ENCODE data around the gene LAMA2. TPM values are rescaled to one million over a fixed set of nuclear protein-coding genes. Genes with fewer than 3 reads are reported as not detected.
"Not testable (repeated sequence)": the region's sequence is repeated elsewhere in the genome, so short reads cannot be mapped to it uniquely, and the experiment has no call there.

LAMA2 gene
- total RNA-seq, 1 experiment from 2014 or later, result 0.18 TPM

- DNase-seq (ENCODE audit: low read depth), result no peak
Observed at GRCh38 chr6:129073691-129074395, 190.9 kb downstream of the LAMA2 start.

DNA sequence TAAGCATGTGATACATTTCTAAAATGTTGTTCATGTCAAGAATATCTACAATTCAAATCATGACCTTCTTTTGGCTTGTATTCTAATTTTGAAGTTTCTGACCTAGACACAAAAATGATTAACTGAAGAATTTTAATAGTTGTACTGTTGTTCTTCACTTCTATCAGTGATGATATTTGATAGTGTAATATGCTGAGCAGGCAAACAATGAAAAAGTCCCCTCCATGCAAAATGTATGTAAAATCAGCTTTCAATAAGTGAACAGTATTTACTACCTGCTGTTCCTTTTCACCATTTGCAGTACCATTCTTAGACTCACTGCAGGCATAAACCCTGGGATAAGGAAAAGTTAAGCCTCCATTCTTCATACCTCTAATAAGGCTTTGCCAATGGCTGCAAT lies 201.5 kb downstream of the LAMA2 start:
- no peak for DNase-seq (ENCODE audit: low read depth)

GRCh38 chr6:129088481-129088880 lies 205.5 kb downstream of the LAMA2 start:
- DNase-seq (ENCODE audit: low read depth), result not testable (repeated sequence)

DNA sequence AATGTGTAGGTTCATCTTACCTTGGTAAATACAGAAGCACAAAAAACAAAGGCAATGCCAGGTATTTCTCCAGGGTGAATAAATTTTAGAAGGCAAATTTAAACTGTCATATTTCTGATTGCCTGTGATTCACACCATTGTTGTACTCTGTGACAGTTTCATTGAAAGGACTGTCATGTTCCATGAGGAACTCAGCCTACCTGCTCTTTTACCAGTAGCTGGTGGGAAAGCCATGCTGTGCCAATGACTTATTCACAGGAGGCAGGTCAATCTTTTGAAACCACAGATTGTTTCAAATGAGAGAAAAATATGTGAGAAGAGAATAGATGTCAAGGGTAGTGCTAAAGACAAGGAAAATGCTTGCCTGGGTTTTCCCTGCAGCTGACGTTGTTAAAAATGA lies 206.4 kb downstream of the LAMA2 start:
- DNase-seq (ENCODE audit: low read depth), result no peak

GRCh38 chr6:129094147-129094546 lies 211.2 kb downstream of the LAMA2 start:
- DNase-seq (ENCODE audit: low read depth), result no peak

DNA sequence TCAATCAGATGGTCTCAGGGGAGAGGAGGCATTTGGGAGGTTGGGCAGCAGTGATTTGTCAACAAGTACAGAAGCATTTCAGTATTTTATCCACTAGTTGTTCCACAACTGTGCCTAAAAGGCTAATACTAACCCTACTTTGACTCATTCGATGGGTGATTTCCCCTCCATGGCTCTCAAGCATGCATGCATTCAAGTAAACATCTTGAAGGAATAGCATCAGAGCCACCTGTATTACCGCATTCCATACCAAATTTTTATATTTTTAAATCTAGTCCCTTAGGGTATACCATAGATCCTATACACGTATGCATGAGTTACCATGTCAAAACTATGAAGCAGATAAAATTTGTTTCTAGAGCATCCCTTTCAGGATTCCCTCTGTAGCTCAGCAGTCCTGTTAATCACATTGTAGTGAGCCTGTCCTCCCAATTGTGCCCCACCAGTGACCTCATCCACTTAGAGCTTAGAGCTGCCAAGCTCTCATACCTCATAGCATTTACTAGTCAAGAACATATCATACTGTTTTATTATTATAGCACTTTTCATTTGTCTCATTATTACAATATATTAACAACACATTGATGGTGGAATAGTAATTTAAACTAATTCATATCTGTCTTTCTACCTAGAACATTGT lies 213.8 kb downstream of the LAMA2 start:
- DNase-seq (ENCODE audit: low read depth), result no peak

GRCh38 chr6:129098061-129098553 lies 215.2 kb downstream of the LAMA2 start:
- no peak for DNase-seq (ENCODE audit: low read depth)

GRCh38 chr6:129099696-129100095 lies 216.8 kb downstream of the LAMA2 start:
- no peak for DNase-seq (ENCODE audit: low read depth)

- DNase-seq (ENCODE audit: low read depth), result no peak
Observed at GRCh38 chr6:129100164-129100563, 217.2 kb downstream of the LAMA2 start.

- no peak for DNase-seq (ENCODE audit: low read depth)
Observed at GRCh38 chr6:129102741-129103140, 219.8 kb downstream of the LAMA2 start.

DNA sequence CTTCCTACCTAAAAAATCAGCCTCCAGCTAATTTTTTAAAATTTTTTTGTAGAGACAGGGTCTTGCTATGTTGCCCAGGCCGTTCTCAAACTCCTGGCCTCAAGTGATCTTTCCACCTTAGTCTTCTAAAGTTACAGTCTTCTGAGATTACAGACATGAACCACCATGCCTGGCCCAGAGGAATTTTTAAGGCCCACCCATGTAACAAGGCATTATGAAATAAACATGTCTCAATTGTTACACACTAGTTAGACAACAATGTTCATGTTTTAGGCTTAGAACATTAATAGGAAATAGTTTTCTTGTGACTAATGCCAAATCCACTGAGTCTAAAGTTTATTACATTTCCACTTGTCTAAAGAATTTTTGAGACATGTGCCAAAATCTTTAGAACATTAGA lies 221.2 kb downstream of the LAMA2 start:
- peak; percentile 15 for DNase-seq (ENCODE audit: low read depth)

GRCh38 chr6:129104560-129104959 lies 221.6 kb downstream of the LAMA2 start:
- no peak for DNase-seq (ENCODE audit: low read depth)

DNA sequence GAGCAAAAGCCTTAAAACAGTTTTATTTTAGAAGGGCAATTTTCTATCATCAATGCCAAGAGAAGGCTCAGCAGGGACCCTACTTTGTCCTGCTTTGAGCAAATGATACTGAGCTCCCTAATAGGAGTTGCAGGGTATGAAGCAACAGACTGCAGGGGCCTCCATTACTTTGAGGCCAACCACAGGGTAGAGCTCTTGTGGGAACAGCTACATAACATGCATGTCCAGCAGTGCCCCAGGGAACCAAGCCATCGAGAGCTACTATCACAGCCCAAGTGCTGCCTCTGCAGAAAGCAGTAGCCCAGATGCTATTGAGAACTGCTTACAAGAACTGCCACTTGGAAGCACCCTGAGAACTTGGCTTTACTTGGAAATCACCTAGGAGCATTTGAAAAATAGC lies 222.1 kb downstream of the LAMA2 start:
- DNase-seq (ENCODE audit: low read depth), result no peak

DNA sequence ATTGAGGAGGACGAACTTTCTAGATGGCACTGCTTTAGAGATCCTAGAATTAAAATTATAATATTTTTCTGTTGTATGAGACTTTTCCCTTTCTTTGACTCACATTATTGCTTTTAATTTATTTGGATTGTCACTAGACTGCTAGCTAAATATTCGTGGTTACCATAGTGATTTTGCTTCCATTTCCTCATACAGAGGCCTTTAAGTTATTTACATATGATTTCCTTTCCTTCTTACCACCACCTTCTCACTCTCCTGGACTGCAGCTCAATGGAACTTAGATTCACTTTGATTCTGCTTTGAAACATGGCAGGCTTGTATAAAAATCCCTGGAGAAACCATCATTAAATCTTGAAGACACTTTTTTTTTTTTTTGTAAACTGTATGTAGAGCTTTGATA lies 222.9 kb downstream of the LAMA2 start:
- no peak for DNase-seq (ENCODE audit: low read depth)

- DNase-seq (ENCODE audit: low read depth), result no peak
Observed at GRCh38 chr6:129108337-129108736, 225.4 kb downstream of the LAMA2 start.

- no peak for DNase-seq (ENCODE audit: low read depth)
Observed at GRCh38 chr6:129110690-129111343, 227.9 kb downstream of the LAMA2 start.

DNA sequence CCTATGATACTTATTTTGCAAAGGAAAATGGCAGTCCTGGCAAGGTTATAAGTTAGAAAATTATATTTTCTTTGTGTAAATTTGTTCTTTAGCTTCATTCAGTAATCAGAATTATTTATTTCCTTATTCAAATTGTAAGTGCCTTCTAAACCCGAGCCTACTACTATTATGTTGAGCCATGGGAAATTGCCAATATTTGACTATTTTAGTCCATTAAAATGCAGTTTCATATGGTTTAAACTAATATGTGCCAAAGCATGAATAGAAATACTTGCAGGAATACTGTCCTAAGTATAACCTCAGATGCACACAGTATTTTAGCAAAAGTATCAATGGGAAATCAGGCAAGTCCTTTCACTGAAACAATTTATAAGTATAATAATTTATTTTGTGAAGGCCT lies 228.4 kb downstream of the LAMA2 start:
- DNase-seq (ENCODE audit: low read depth), result no peak

DNA sequence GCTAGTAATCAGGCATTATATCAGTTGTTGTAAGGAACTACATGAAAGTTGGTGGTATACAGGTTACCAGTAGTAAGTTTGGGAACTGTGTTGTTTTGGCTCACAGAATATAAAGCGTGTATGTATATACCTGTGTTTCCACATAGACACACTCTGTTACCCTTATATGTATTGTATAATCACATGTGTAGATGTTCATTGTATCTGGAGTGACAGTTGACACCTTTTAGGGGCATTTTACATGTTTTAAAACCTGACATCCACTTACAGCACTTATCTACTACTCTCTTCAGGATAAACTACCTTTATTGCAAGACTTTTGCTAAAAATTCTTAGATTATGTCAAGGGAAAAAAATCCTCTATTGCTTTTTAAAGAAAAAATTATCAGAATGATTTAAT lies 228.9 kb downstream of the LAMA2 start:
- DNase-seq (ENCODE audit: low read depth), result no peak

- no peak for DNase-seq (ENCODE audit: low read depth)
Observed at GRCh38 chr6:129112591-129112990, 229.7 kb downstream of the LAMA2 start.

DNA sequence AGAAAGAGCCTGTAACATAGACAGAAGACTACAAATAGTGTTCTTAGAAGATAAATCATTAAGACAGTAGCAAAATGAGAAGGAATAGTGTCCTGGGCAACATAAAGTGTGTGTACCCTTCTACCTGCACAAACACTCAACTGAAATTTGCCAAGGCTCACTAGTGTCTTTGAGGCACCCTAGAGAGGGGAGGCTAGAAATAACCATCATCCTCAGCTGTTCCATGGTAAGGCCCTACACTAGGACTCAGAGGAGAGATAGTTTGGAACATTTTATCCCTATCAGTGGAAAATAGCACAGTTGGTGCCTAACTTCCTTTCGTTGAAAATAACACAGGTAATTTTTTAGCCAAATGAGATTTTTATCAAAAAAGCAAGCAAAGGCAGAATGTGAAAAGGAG lies 230.7 kb downstream of the LAMA2 start:
- no peak for DNase-seq (ENCODE audit: low read depth)

DNA sequence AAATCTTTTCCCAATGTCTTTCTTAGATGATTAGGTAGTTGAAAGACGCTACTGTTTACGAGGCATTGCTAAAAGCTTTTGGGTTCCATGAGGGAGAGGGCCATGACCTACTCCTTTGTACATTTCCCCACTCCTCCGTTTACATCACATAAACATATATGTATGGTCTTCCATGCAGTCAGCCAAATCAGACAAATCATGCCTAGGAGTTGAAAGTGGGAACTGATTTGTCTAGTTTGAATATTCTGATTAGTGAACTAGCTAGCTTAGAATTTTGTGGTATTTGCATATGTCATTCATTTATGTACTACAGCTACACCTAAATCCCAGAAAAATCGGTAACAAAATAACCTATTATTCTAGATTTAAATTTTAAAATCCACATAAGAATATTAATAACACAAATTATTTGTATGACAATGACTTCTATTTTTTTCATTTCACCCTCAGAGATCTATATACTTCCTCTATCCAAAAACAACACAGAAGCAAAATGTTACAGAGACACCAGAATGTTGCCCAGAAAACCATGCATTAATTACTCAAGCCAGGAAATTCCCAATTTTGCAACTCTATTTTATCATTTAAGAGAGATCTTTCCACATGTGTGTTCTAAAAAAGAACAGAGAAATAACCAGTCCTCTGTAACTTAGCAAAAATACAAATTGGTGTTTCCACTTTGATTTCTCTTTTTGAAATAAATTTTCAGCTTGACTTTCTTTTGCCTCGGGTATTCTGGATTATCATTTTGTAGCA lies 231.9 kb downstream of the LAMA2 start:
- no peak for DNase-seq (ENCODE audit: low read depth)

GRCh38 chr6:129115471-129115870 lies 232.5 kb downstream of the LAMA2 start:
- no peak for DNase-seq (ENCODE audit: low read depth)
